ENCODE results near the gene PI4KA. TPM values are rescaled to one million over a fixed set of nuclear protein-coding genes. Genes with fewer than 3 reads are reported as not detected.
"Not testable (repeated sequence)": the region's sequence is repeated elsewhere in the genome, so short reads cannot be mapped to it uniquely, and the experiment has no call there.

PI4KA gene
- total RNA-seq, 1 donor from 2014 or later: 110 TPM

- H3K27me3 Mint-ChIP-seq (ENCODE audit: low read depth): no peaks in the 10 kb centered on the region
- no peaks in the 10 kb centered on the region for H3K9me3 Mint-ChIP-seq
- no peak for DNase-seq (ENCODE audit: low spot score in 2 of 2, unreplicated experiment in 2 of 2)
- TF ChIP-seq CTCF (IDR thresholded peaks at IDR 0.05; ENCODE audit: unreplicated experiment): no peak
- H3K4me1 Mint-ChIP-seq: peaks cover 16% of the 10 kb centered on the region
- peaks cover 3% of the 10 kb centered on the region for H3K36me3 Mint-ChIP-seq
- no peak overlapping the region for H3K27ac Mint-ChIP-seq
- no peak overlapping the region for H3K4me3 Mint-ChIP-seq
These were observed 83.2 kb downstream of the PI4KA start for GRCh38 chr22:20775342-20775895.

GRCh38 chr22:20774882-20775281 is 83.7 kb downstream of the PI4KA start:
- Mint-ChIP-seq H3K4me3 (no peak overlapping the region), H3K27me3 (ENCODE audit: low read depth) (no peaks in the 10 kb centered on the region), H3K9me3 (no peaks in the 10 kb centered on the region), H3K4me1 (peaks cover 16% of the 10 kb centered on the region), H3K36me3 (peaks cover 3% of the 10 kb centered on the region), H3K27ac (no peak overlapping the region)
- no peak for TF ChIP-seq CTCF (IDR thresholded peaks at IDR 0.05; ENCODE audit: unreplicated experiment)
- no peak for DNase-seq (ENCODE audit: low spot score in 2 of 2, unreplicated experiment in 2 of 2)

GRCh38 chr22:20773793-20774212 is 84.8 kb downstream of the PI4KA start, which contains the start of gene SERPIND1:
TSS of gene SERPIND1 (plus strand) at chr22:20774113. CDS start at chr22:20779313, 5,200 bp downstream.
- Mint-ChIP-seq H3K27ac (no peak within 1 kb of the TSS), H3K9me3 (no peaks in the 10 kb centered on the region), H3K27me3 (ENCODE audit: low read depth) (no peaks in the 10 kb centered on the region), H3K4me3 (no peak within 1 kb of the TSS), H3K4me1 (peaks cover 9% of the 10 kb centered on the region), H3K36me3 (peaks cover 3% of the 10 kb centered on the region)
- DNase-seq (ENCODE audit: low spot score in 2 of 2, unreplicated experiment in 2 of 2): no peak
- no peak for TF ChIP-seq CTCF (IDR thresholded peaks at IDR 0.05; ENCODE audit: unreplicated experiment)

- H3K4me3 Mint-ChIP-seq: no peak overlapping the region
- no peak overlapping the region for H3K27ac Mint-ChIP-seq
These were observed 86.5 kb downstream of the PI4KA start for GRCh38 chr22:20771918-20772625.

GRCh38 chr22:20769496-20769826 is 89.2 kb downstream of the PI4KA start:
- not testable (repeated sequence) for H3K9me3 Mint-ChIP-seq; H3K36me3 Mint-ChIP-seq; H3K27me3 Mint-ChIP-seq (ENCODE audit: low read depth); DNase-seq (ENCODE audit: low spot score in 2 of 2, unreplicated experiment in 2 of 2); H3K4me1 Mint-ChIP-seq; H3K27ac Mint-ChIP-seq; H3K4me3 Mint-ChIP-seq

More at GRCh38 chr22:20771918-20772625, 86.5 kb downstream of the PI4KA start:
- TF ChIP-seq CTCF (IDR thresholded peaks at IDR 0.05; ENCODE audit: unreplicated experiment): no peak
- Mint-ChIP-seq H3K27me3 (ENCODE audit: low read depth) (no peaks in the 10 kb centered on the region), H3K9me3 (no peaks in the 10 kb centered on the region), H3K4me1 (no peaks in the 10 kb centered on the region), H3K36me3 (peaks cover 1% of the 10 kb centered on the region)
- DNase-seq (ENCODE audit: low spot score in 2 of 2, unreplicated experiment in 2 of 2): no peak

GRCh38 chr22:20766530-20766929 is 92.1 kb downstream of the PI4KA start:
- no peaks in the 10 kb centered on the region for H3K9me3 Mint-ChIP-seq
- no peaks in the 10 kb centered on the region for H3K27me3 Mint-ChIP-seq (ENCODE audit: low read depth)
- DNase-seq (ENCODE audit: low spot score in 2 of 2, unreplicated experiment in 2 of 2): no peak
- TF ChIP-seq CTCF (IDR thresholded peaks at IDR 0.05; ENCODE audit: unreplicated experiment): no peak
- no peak overlapping the region for H3K27ac Mint-ChIP-seq
- no peaks in the 10 kb centered on the region for H3K4me1 Mint-ChIP-seq
- no peak overlapping the region for H3K4me3 Mint-ChIP-seq
- H3K36me3 Mint-ChIP-seq: peaks cover 16% of the 10 kb centered on the region

Measured in mesothelial cell of epicardium (in vitro differentiated cells).